CD14-positive monocyte (primary cell): ENCODE results near the gene PIP4K2A. TPM values are rescaled to one million over a fixed set of nuclear protein-coding genes. Genes with fewer than 3 reads are reported as not detected.

Source experiments
- DNase-seq, 3 donors: peaks; one replicate each; pipeline ENCODE4 v3.0.0-alpha.2; 2011 to 2022
- H2AFZ ChIP-seq: 2 replicates; pipeline ENCODE4 v1.6.0; 2012; ENCODE audit warnings: mild to moderate bottlenecking, low read depth, low read length, inconsistent platforms; ENCODE audit not compliant: insufficient read depth, poor library complexity, severe bottlenecking
- H3K27ac ChIP-seq, 2 donors: 1 replicate in 1 of 2; 2 replicates in 1 of 2; pipeline ENCODE4 v1.5.1; 2012 to 2013; ENCODE audit warnings: low read length in 2 of 2, control low read depth in 1 of 2, inconsistent platforms in 1 of 2, low read depth in 1 of 2, mild to moderate bottlenecking in 1 of 2
- H3K27me3 ChIP-seq, 2 donors: one replicate each; pipeline versions ENCODE4 v1.6.0 to v1.6.1; 2011 to 2013; ENCODE audit warnings: low read length in 2 of 2; ENCODE audit not compliant: control insufficient read depth in 2 of 2, insufficient read depth in 2 of 2
- H3K36me3 ChIP-seq, 2 donors: replicated peaks in 1 of 2; 1 replicate in 1 of 2; 2 replicates in 1 of 2; pipeline versions ENCODE4 v1.5.1 to v1.6.1; 2012 to 2013; ENCODE audit warnings: low read length in 2 of 2, control low read depth in 1 of 2, inconsistent platforms in 1 of 2, mild to moderate bottlenecking in 1 of 2; ENCODE audit not compliant: insufficient read depth in 2 of 2, control insufficient read depth in 1 of 2
- H3K4me1 ChIP-seq, 2 donors: 1 replicate in 1 of 2; 2 replicates in 1 of 2; pipeline versions ENCODE4 v1.5.1 to v1.6.1; 2012 to 2013; ENCODE audit warnings: low read length in 2 of 2, control low read depth in 1 of 2, inconsistent platforms in 1 of 2, mild to moderate bottlenecking in 1 of 2, moderate library complexity in 1 of 2; ENCODE audit not compliant: insufficient read depth in 2 of 2, control insufficient read depth in 1 of 2
- H3K4me2 ChIP-seq: replicated peaks from 2 replicates; pipeline ENCODE3; 2012; ENCODE audit warnings: low read length, moderate library complexity, mild to moderate bottlenecking; ENCODE audit not compliant: poor library complexity, severe bottlenecking; ENCODE audit errors: extremely low read depth
- H3K4me3 ChIP-seq, 3 experiments: fragments of 200-600 bp in 1 of 3; sonication (generic) in 1 of 3; replicated peaks in 1 of 3; 1 replicate in 2 of 3; 2 replicates in 1 of 3; pipeline ENCODE4 v1.5.1; 2011 to 2013; ENCODE audit warnings: low read length in 3 of 3, mild to moderate bottlenecking in 3 of 3, control low read depth in 2 of 3, low read depth in 2 of 3, inconsistent platforms in 1 of 3, moderate library complexity in 1 of 3
- H3K79me2 ChIP-seq: 2 replicates; pipeline ENCODE4 v1.6.0; 2012; ENCODE audit warnings: mild to moderate bottlenecking, control low read depth, inconsistent platforms, low read length, moderate library complexity; ENCODE audit not compliant: insufficient read depth
- H3K9ac ChIP-seq: 2 replicates; pipeline ENCODE4 v1.6.0; 2017; ENCODE audit warnings: low read length, mild to moderate bottlenecking; ENCODE audit not compliant: insufficient read depth, poor library complexity, severe bottlenecking
- H3K9me3 ChIP-seq, 2 donors: replicated peaks in 1 of 2; 1 replicate in 1 of 2; 2 replicates in 1 of 2; pipeline versions ENCODE4 v1.5.1 to v1.6.1; 2012 to 2013; ENCODE audit warnings: low read length in 2 of 2, control low read depth in 1 of 2; ENCODE audit not compliant: control insufficient read depth in 1 of 2, insufficient read depth in 1 of 2
- H4K20me1 ChIP-seq: 2 replicates; pipeline ENCODE4 v1.6.0; 2012; ENCODE audit warnings: mild to moderate bottlenecking, low read length, control low read depth, moderate library complexity; ENCODE audit not compliant: insufficient read depth
- H3K27ac Mint-ChIP-seq, 7 donors: one replicate each; pipeline ENCODE4 v1.8.0; 2020; ENCODE audit warnings: mild to moderate bottlenecking in 7 of 7, mixed read lengths in 7 of 7, moderate library complexity in 6 of 7, inconsistent platforms in 2 of 7
- H3K27me3 Mint-ChIP-seq, 3 donors: one replicate each; pipeline ENCODE4 v1.8.0; 2021 to 2022; ENCODE audit warnings: low read depth in 3 of 3, mild to moderate bottlenecking in 3 of 3, mixed read lengths in 3 of 3, moderate library complexity in 3 of 3, inconsistent platforms in 1 of 3
- H3K36me3 Mint-ChIP-seq, 2 donors: one replicate each; pipeline ENCODE4 v1.8.0; 2020; ENCODE audit warnings: mixed read lengths in 2 of 2, inconsistent platforms in 1 of 2, mild to moderate bottlenecking in 1 of 2
- H3K4me1 Mint-ChIP-seq: one replicate; pipeline ENCODE4 v1.8.0; 2020; ENCODE audit warnings: mild to moderate bottlenecking, mixed read lengths
- H3K4me3 Mint-ChIP-seq, 2 donors: one replicate each; pipeline ENCODE4 v1.8.0; 2020; ENCODE audit warnings: mild to moderate bottlenecking in 2 of 2, mixed read lengths in 2 of 2, moderate library complexity in 1 of 2
- H3K9me3 Mint-ChIP-seq, 7 donors: one replicate each; pipeline ENCODE4 v1.8.0; 2020 to 2022; ENCODE audit warnings: mixed read lengths in 7 of 7, mild to moderate bottlenecking in 6 of 7, moderate library complexity in 6 of 7, inconsistent platforms in 2 of 7
- CTCF ChIP-seq: fragments of 200-600 bp; IDR thresholded peaks from one replicate; pipeline ENCODE4 v1.8.0; 2022; ENCODE audit warnings: antibody characterized with exemption, mild to moderate bottlenecking
- WGBS: methylation state at CpG from one replicate; pipeline ENCODE4 v1.1.5; 2013; ENCODE audit warnings: missing lambda C conversion rate; ENCODE audit not compliant: insufficient coverage; 5-methylcytosine and 5-hydroxymethylcytosine counted together
- intact Hi-C, 2 donors: fragments of 100-400 bp; cut with micrococcal nuclease; formaldehyde crosslinking; loops; one replicate each; pipeline versions ENCODE4 v1.15.0 to v1.15.1; 2023
- polyA plus RNA-seq, 3 donors: library from polyadenylated mRNA; depleted of rRNA in 1 of 3; unstranded in 2 of 3; stranded (reverse) in 1 of 3; fragments of 300-500 nt in 2 of 3; fragments of >200 nt in 1 of 3; fragmentation: Illumina TruSeq in 2 of 3; gene quantifications; 1 replicate in 2 of 3; 2 replicates in 1 of 3; pipeline ENCODE4 v1.2.3, GENCODE V29; 2012 to 2021

Gene PIP4K2A
- polyA plus RNA-seq, 3 donors: 9.7 to 33.7 (median 16.6) TPM

GRCh38 chr10:22489975-22490374 is 224.4 kb downstream of the PIP4K2A start:
- no peak overlapping the region for H3K4me2 ChIP-seq
- no peaks in the 10 kb centered on the region for H3K4me1 ChIP-seq
- H4K20me1 ChIP-seq: no peaks in the 10 kb centered on the region
- Mint-ChIP-seq H3K4me3 (no peak overlapping the region), H3K27me3 (peaks cover 1 to 5% (median 3%) of the 10 kb centered on the region in 3 donors), H3K9me3 (no peaks in the 10 kb centered on the region), H3K36me3 (no peaks in the 10 kb centered on the region), H3K4me1 (peaks cover 12% of the 10 kb centered on the region), H3K27ac (no peak overlapping the region)
- WGBS: 100% methylated on average over 2 of the region's 3 CpGs
- H3K9me3 ChIP-seq: no peaks in the 10 kb centered on the region
- no peak overlapping the region for H3K9ac ChIP-seq
- H3K27ac ChIP-seq: no peak overlapping the region
- no peak overlapping the region for H3K4me3 ChIP-seq
- no peak overlapping the region for H2AFZ ChIP-seq
- no peaks in the 10 kb centered on the region for H3K27me3 ChIP-seq
- no peak for DNase-seq
- H3K36me3 ChIP-seq: no peaks in the 10 kb centered on the region
- intact Hi-C loops: no loop called here
- no peak for TF ChIP-seq CTCF
- H3K79me2 ChIP-seq: no peaks in the 10 kb centered on the region

- intact Hi-C loops: no loop called here
- peak; percentile 6 to 66 (median 28) for DNase-seq
- no peaks in the 10 kb centered on the region for H3K79me2 ChIP-seq
- H3K9me3 Mint-ChIP-seq: no peaks in the 10 kb centered on the region
- H3K27ac Mint-ChIP-seq: no peak overlapping the region
- no peak overlapping the region for H3K4me3 ChIP-seq
- no peaks in the 10 kb centered on the region for H3K9me3 ChIP-seq
- no peaks in the 10 kb centered on the region for H3K36me3 ChIP-seq
- H3K4me1 Mint-ChIP-seq: peaks cover 12% of the 10 kb centered on the region
- H3K4me3 Mint-ChIP-seq: no peak overlapping the region
- WGBS: no CpG with 5 or more reads among the region's 4 CpGs
- no peaks in the 10 kb centered on the region for H3K36me3 Mint-ChIP-seq
- H3K9ac ChIP-seq: no peak overlapping the region
- no peak overlapping the region for H3K27ac ChIP-seq
- H3K4me1 ChIP-seq: no peaks in the 10 kb centered on the region
- peaks cover 1 to 5% (median 3%) of the 10 kb centered on the region in 3 donors for H3K27me3 Mint-ChIP-seq
- H2AFZ ChIP-seq: no peak overlapping the region
- no peaks in the 10 kb centered on the region for H4K20me1 ChIP-seq
- no peak overlapping the region for H3K4me2 ChIP-seq
- TF ChIP-seq CTCF: no peak
- H3K27me3 ChIP-seq: no peaks in the 10 kb centered on the region
Observed at GRCh38 chr10:22489467-22489866, 224.9 kb downstream of the PIP4K2A start.
